Measurements from ENCODE around the gene CDKN2B.
"Not testable (repeated sequence)": the region's sequence is repeated elsewhere in the genome, so short reads cannot be mapped to it uniquely, and the experiment has no call there.

The CDKN2B gene

GRCh38 chr9:21968331-21969010, 40.6 kb downstream of the CDKN2B start:
- DNase-seq = no peak

GRCh38 chr9:21967702-21968101, 41.4 kb downstream of the CDKN2B start:
- no peak for DNase-seq

GRCh38 chr9:21967169-21967568, 41.9 kb downstream of the CDKN2B start:
- DNase-seq = no peak

GRCh38 chr9:21966140-21966851, 42.8 kb downstream of the CDKN2B start:
- DNase-seq = no peak

- no peak for DNase-seq
These were observed 43.6 kb downstream of the CDKN2B start for GRCh38 chr9:21965401-21965951.

- no peak for DNase-seq
These were observed 44.1 kb downstream of the CDKN2B start for GRCh38 chr9:21964925-21965385.

- no peak for DNase-seq
These were observed 47.5 kb downstream of the CDKN2B start for GRCh38 chr9:21961569-21961968.

- not testable (repeated sequence) for DNase-seq
These were observed 49.8 kb downstream of the CDKN2B start for GRCh38 chr9:21959268-21959667.

GRCh38 chr9:21958833-21959232, 50.3 kb downstream of the CDKN2B start:
- DNase-seq = no peak
